Osteocyte (in vitro differentiated cells): ENCODE measurements around the gene PRDM16. TPM values are rescaled to one million over a fixed set of nuclear protein-coding genes. Genes with fewer than 3 reads are reported as not detected.

Experiments
- DNase-seq: peaks from one replicate; pipeline ENCODE4 v3.0.0; 2021; ENCODE audit warnings: mixed read lengths; ENCODE audit not compliant: unreplicated experiment; ENCODE audit errors: extremely low spot score
- H3K27ac Mint-ChIP-seq: one replicate; pipeline ENCODE4 v1.8.0; 2021; ENCODE audit warnings: mild to moderate bottlenecking, mixed read lengths; ENCODE audit not compliant: unreplicated experiment
- H3K27me3 Mint-ChIP-seq: one replicate; pipeline ENCODE4 v1.8.0; 2021; ENCODE audit warnings: mixed read lengths; ENCODE audit not compliant: unreplicated experiment
- H3K36me3 Mint-ChIP-seq: one replicate; pipeline ENCODE4 v1.8.0; 2021; ENCODE audit warnings: mixed read lengths; ENCODE audit not compliant: unreplicated experiment
- H3K4me1 Mint-ChIP-seq: one replicate; pipeline ENCODE4 v1.8.0; 2021; ENCODE audit warnings: mixed read lengths; ENCODE audit not compliant: unreplicated experiment
- H3K4me3 Mint-ChIP-seq: one replicate; pipeline ENCODE4 v1.8.0; 2021; ENCODE audit warnings: mild to moderate bottlenecking, moderate library complexity, mixed read lengths; ENCODE audit not compliant: unreplicated experiment
- H3K9me3 Mint-ChIP-seq: one replicate; pipeline ENCODE4 v1.8.0; 2021; ENCODE audit warnings: mixed read lengths; ENCODE audit not compliant: unreplicated experiment
- total RNA-seq: library from RNA; stranded (reverse); gene quantifications from 2 replicates; pipeline ENCODE4 v1.2.1, GENCODE V29; 2021
- TF ChIP-seq, protein P1 (sequence below): fragments of 200-600 bp; sonication (generic); IDR thresholded peaks from 2 replicates; pipeline ENCODE4 v1.5.0; 2021; ENCODE audit warnings: antibody characterized with exemption, mild to moderate bottlenecking, moderate library complexity

Gene PRDM16
- total RNA-seq, 1 donor from 2014 or later: 7.1 TPM

DNA sequence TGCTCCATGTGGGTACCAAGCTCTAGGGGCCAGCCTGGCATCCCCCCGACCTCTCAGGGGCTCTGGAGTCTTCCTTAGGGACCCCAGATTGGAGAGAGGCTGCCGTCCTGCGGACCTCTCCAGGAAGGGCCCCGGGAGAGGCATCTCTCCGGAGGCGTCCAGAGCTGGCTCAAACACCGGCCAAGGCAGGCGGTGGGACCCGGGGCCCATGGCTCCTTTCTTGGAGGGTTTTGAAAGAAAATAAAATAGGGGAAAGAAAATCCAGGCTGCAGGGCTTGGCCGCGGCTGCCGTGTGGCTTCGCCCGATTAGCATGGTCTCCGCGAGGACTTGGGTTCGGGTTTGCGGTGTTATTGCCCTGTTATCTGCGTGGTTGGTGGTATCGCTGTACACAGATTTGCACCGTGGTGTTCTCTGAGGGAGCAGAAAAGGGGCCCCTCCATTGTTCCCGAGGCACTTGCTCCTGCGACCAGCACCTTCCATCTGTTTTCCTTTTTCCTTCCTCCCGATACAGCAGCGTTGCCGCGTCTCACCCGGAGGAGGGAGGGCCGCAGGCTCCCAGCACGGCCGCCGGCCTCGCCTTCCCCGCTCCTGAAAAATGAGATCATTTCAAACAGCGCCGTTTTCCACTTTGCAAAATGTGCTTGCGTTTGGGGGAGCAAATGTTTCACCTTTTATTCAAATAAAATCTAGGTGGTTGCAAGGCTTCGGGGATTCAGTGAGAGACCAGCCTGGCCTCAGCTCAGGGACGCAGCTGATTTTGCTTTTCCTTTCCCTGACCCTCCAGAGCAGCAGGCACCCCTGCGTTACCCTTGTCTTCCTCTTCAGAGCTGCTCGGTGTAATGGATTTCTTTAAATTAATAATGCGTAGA lies 86.3 kb downstream of the PRDM16 start:
- DNase-seq: no peak
- H3K4me1 Mint-ChIP-seq: no peaks in the 10 kb centered on the region
- no peaks in the 10 kb centered on the region for H3K27me3 Mint-ChIP-seq
- no peak overlapping the region for H3K4me3 Mint-ChIP-seq
- H3K27ac Mint-ChIP-seq: no peak overlapping the region
- no peaks in the 10 kb centered on the region for H3K9me3 Mint-ChIP-seq
- TF ChIP-seq, protein P1, sequence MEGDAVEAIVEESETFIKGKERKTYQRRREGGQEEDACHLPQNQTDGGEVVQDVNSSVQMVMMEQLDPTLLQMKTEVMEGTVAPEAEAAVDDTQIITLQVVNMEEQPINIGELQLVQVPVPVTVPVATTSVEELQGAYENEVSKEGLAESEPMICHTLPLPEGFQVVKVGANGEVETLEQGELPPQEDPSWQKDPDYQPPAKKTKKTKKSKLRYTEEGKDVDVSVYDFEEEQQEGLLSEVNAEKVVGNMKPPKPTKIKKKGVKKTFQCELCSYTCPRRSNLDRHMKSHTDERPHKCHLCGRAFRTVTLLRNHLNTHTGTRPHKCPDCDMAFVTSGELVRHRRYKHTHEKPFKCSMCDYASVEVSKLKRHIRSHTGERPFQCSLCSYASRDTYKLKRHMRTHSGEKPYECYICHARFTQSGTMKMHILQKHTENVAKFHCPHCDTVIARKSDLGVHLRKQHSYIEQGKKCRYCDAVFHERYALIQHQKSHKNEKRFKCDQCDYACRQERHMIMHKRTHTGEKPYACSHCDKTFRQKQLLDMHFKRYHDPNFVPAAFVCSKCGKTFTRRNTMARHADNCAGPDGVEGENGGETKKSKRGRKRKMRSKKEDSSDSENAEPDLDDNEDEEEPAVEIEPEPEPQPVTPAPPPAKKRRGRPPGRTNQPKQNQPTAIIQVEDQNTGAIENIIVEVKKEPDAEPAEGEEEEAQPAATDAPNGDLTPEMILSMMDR: no peak
- H3K36me3 Mint-ChIP-seq: no peaks in the 10 kb centered on the region

DNA sequence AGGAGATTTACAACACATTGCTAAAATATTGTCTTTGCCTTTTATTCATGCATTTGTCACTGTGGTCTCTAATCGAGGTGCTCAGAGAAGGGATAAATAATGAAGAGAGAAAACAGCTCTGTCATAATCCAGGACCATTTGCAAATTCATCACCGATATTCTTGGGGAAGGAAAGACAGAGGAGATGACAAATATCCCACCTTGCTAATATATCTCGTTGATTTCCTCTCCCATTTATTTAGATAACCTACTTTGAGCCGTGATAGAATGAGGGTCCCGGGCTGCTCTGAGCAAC lies 86.9 kb downstream of the PRDM16 start:
- no peaks in the 10 kb centered on the region for H3K9me3 Mint-ChIP-seq
- no peaks in the 10 kb centered on the region for H3K27me3 Mint-ChIP-seq
- no peak overlapping the region for H3K27ac Mint-ChIP-seq
- no peaks in the 10 kb centered on the region for H3K4me1 Mint-ChIP-seq
- H3K4me3 Mint-ChIP-seq: no peak overlapping the region
- no peaks in the 10 kb centered on the region for H3K36me3 Mint-ChIP-seq
- TF ChIP-seq, protein P1: no peak
- DNase-seq: no peak

DNA sequence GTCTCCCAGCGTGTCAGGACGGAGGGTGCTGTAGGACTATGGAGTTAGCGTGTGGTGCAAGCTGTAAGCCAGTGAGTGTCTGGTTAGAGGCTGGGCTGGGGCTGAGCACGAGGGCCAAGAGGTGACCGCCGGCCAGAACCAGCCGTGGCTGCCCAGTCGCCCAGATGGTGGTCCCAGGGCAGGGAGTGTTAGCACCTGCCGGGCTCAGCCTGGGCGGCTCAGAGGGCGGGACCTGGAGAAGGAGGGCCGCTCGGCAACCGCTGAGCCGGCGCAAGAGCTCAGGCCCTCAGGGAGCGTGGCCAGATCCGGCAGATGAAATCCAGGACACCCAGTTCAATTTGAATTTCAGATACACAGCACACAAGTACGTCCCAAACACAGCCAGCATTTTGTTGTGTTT lies 87.9 kb downstream of the PRDM16 start:
- H3K27ac Mint-ChIP-seq: no peak overlapping the region
- H3K36me3 Mint-ChIP-seq: no peaks in the 10 kb centered on the region
- H3K4me1 Mint-ChIP-seq: no peaks in the 10 kb centered on the region
- no peaks in the 10 kb centered on the region for H3K9me3 Mint-ChIP-seq
- no peak overlapping the region for H3K4me3 Mint-ChIP-seq
- DNase-seq: no peak
- H3K27me3 Mint-ChIP-seq: no peaks in the 10 kb centered on the region
- TF ChIP-seq, protein P1: no peak

DNA sequence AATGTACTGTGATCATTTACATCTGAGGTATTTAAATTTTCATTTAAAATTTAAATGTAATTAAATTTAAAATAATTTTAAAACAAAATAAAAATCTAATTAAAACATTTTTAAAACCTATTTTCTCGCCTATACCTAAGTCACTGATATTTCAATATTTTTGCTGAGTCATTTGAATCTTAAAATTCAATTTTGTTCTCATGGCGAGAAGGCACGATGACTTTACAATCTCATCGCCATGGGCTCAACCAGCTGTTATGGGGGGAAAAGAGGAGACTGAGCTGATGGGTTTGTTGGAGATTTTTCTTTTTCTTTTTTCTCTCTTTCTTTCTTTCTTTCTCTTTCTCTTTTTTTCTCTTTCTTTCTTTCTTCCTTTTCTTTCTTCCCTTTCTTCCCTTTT lies 89.3 kb downstream of the PRDM16 start:
- no peaks in the 10 kb centered on the region for H3K27me3 Mint-ChIP-seq
- TF ChIP-seq, protein P1: no peak
- no peaks in the 10 kb centered on the region for H3K4me1 Mint-ChIP-seq
- no peak overlapping the region for H3K4me3 Mint-ChIP-seq
- no peaks in the 10 kb centered on the region for H3K9me3 Mint-ChIP-seq
- H3K27ac Mint-ChIP-seq: no peak overlapping the region
- DNase-seq: no peak
- H3K36me3 Mint-ChIP-seq: no peaks in the 10 kb centered on the region

DNA sequence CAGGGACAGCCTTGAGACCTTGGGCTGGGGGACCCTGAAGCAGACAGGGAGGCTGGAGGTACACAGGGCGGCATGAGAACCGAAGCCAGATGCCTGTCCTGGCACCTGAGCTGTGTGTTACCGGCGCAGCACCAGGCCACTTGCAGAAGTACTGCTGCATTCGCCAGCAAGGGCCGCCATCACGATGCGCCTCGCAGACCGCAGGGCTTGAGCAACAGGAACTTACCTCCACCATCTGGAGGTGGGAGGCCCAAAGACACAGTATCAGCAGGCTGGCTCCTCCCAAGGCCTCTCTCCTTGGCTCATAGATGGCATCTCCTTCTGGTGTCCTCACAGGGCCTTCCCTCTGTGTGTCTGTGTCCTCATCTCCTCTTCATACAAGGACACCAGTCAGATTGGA lies 90.1 kb downstream of the PRDM16 start:
- no peak for DNase-seq
- H3K36me3 Mint-ChIP-seq: no peaks in the 10 kb centered on the region
- H3K27me3 Mint-ChIP-seq: no peaks in the 10 kb centered on the region
- H3K4me3 Mint-ChIP-seq: no peak overlapping the region
- no peaks in the 10 kb centered on the region for H3K4me1 Mint-ChIP-seq
- TF ChIP-seq, protein P1: no peak
- H3K27ac Mint-ChIP-seq: no peak overlapping the region
- H3K9me3 Mint-ChIP-seq: no peaks in the 10 kb centered on the region
